HepG2 (cell line): Measurements from ENCODE around the gene RNF4. TPM values are rescaled to one million over a fixed set of nuclear protein-coding genes. Genes with fewer than 3 reads are reported as not detected.

ENCODE experiments used
- GATAD1 ChIP-seq: IDR thresholded peaks from 2 replicates; pipeline ENCODE4 v1.6.1; 2016; ENCODE audit warnings: missing genetic modification reagents, missing compliant biosample characterization
- JUND ChIP-seq: sonication (generic); formaldehyde crosslinking; IDR thresholded peaks from 2 replicates; pipeline ENCODE4 v1.8.0; 2022; ENCODE audit warnings: mild to moderate bottlenecking, missing genetic modification reagents
- MEIS2 ChIP-seq: sonication (generic); formaldehyde crosslinking; IDR thresholded peaks from 2 replicates; pipeline ENCODE4 v1.9.0; 2021; ENCODE audit warnings: mild to moderate bottlenecking, missing genetic modification reagents
- RELA ChIP-seq: sonication (generic); formaldehyde crosslinking; IDR thresholded peaks from 2 replicates; pipeline ENCODE4 v1.4.0; 2020; ENCODE audit warnings: missing genetic modification reagents
- TSC22D2 ChIP-seq: sonication (generic); formaldehyde crosslinking; IDR thresholded peaks from 2 replicates; pipeline ENCODE4 v1.5.1; 2020; ENCODE audit warnings: missing genetic modification reagents, mild to moderate bottlenecking, borderline replicate concordance
- ZFP62 ChIP-seq: sonication (generic); formaldehyde crosslinking; IDR thresholded peaks from 2 replicates; pipeline ENCODE4 v1.4.0; 2020; ENCODE audit warnings: missing genetic modification reagents
- ZNF138 ChIP-seq: sonication (generic); formaldehyde crosslinking; IDR thresholded peaks from 2 replicates; pipeline ENCODE4 v1.5.0; 2020; ENCODE audit warnings: mild to moderate bottlenecking, low read depth, missing genetic modification reagents
- ZNF143 ChIP-seq: sonication (generic); formaldehyde crosslinking; IDR thresholded peaks from 2 replicates; pipeline ENCODE4 v1.4.0; 2020; ENCODE audit warnings: missing genetic modification reagents
- ZNF282 ChIP-seq: fragments of 450-650 bp; IDR thresholded peaks from 2 replicates; pipeline ENCODE4 v1.6.1; 2018; ENCODE audit not compliant: partially characterized antibody
- ZNF333 ChIP-seq: sonication (generic); formaldehyde crosslinking; IDR thresholded peaks from 2 replicates; pipeline ENCODE4 v1.4.0; 2020; ENCODE audit warnings: mild to moderate bottlenecking, missing genetic modification reagents, borderline replicate concordance
- ZNF556 ChIP-seq: sonication (generic); formaldehyde crosslinking; IDR thresholded peaks from 2 replicates; pipeline ENCODE4 v1.4.0; 2020; ENCODE audit warnings: mild to moderate bottlenecking, missing genetic modification reagents, borderline replicate concordance
- ZNF674 ChIP-seq: sonication (generic); formaldehyde crosslinking; IDR thresholded peaks from 2 replicates; pipeline ENCODE4 v1.5.0; 2020; ENCODE audit warnings: low read depth, mild to moderate bottlenecking, missing genetic modification reagents
- polyA plus RNA-seq, 8 experiments: library from polyadenylated mRNA; depleted of rRNA in 3 of 8; stranded (reverse) in 7 of 8; unstranded in 1 of 8; fragments of >200 nt; fragmentation: Illumina TruSeq in 4 of 8; extraction: Trizol in 4 of 8; gene quantifications; 2 replicates each; pipeline versions ENCODE4 v1.2.1 to v1.2.3, GENCODE V29; 2011 to 2016; ENCODE audit warnings: low read depth in 4 of 8, missing spikeins in 1 of 8, mixed read lengths in 1 of 8; ENCODE audit not compliant: insufficient read depth in 1 of 8
- total RNA-seq, 5 experiments: library from RNA; depleted of rRNA; stranded (reverse); fragments of >200 nt; fragmentation: Illumina TruSeq; extraction: Trizol; gene quantifications; 2 replicates each; pipeline ENCODE4 v1.2.3, GENCODE V29; 2016; ENCODE audit warnings: low read depth in 1 of 5
- TF ChIP-seq, protein P1 (sequence below): sonication (generic); formaldehyde crosslinking; IDR thresholded peaks from 2 replicates; pipeline ENCODE4 v1.9.0; 2021; ENCODE audit warnings: missing genetic modification reagents, borderline replicate concordance
- TF ChIP-seq, protein P2 (sequence below): sonication (generic); formaldehyde crosslinking; IDR thresholded peaks from 2 replicates; pipeline ENCODE4 v1.4.0; 2020; ENCODE audit warnings: mild to moderate bottlenecking, missing genetic modification reagents
- TF ChIP-seq, protein P3 (sequence below): sonication (generic); formaldehyde crosslinking; IDR thresholded peaks from 2 replicates; pipeline ENCODE4 v1.8.0; 2022; ENCODE audit warnings: mild to moderate bottlenecking, missing genetic modification reagents, moderate library complexity
- TF ChIP-seq, protein P4 (sequence below): sonication (generic); formaldehyde crosslinking; IDR thresholded peaks from 2 replicates; pipeline ENCODE4 v1.5.1; 2020; ENCODE audit warnings: mild to moderate bottlenecking, missing genetic modification reagents, moderate library complexity
- TF ChIP-seq, protein P5 (sequence below): sonication (generic); formaldehyde crosslinking; IDR thresholded peaks from 2 replicates; pipeline ENCODE4 v1.4.0; 2020; ENCODE audit warnings: missing genetic modification reagents, mild to moderate bottlenecking, borderline replicate concordance
- TF ChIP-seq, protein P6 (sequence below): sonication (generic); formaldehyde crosslinking; IDR thresholded peaks from 2 replicates; pipeline ENCODE4 v1.5.0; 2020; ENCODE audit warnings: missing genetic modification reagents

RNF4 gene
- total and polyA plus RNA-seq, 2 of the 13 experiments (the other 11 are each of a cell fraction or from before 2014, with no cell fraction given): 38.1 to 45.1 TPM

DNA sequence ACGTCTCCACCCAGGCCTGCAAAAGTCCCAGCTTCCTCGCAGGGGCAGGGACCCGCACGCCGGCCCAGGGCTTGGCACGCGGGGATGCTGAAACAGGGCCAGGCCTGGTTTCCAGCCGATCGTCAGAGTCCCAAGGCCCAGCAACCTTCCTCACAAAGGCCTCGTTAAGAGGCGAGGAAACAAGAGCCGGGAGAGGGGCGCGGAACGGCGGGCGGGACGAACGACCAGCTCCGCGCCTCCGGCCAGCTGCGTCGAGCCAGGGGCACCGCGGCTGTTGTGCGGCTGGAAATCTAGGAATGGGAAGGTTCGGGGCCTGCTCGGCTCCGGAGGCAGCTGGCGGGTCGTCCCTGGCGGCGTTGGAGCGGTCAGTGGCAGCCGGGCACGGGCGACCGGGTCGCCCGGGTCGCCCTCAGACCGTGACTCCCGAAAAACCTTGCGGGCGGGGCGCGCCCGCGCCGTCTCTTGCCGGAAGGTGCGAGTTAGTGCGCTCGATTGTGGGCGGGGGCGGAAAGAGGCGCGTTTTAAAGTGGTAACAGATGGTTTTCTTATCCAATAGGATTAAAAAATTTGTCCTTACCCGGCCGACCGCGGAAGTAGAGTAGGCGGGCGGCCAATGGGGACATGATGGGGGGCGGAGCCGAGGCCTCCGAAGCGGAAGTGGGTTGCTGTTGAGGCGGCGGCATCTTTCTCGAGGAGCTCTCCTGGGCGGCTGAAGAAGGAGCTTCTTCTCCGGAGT lies at the start of gene RNF4 (continued):
- TF ChIP-seq, protein P1, sequence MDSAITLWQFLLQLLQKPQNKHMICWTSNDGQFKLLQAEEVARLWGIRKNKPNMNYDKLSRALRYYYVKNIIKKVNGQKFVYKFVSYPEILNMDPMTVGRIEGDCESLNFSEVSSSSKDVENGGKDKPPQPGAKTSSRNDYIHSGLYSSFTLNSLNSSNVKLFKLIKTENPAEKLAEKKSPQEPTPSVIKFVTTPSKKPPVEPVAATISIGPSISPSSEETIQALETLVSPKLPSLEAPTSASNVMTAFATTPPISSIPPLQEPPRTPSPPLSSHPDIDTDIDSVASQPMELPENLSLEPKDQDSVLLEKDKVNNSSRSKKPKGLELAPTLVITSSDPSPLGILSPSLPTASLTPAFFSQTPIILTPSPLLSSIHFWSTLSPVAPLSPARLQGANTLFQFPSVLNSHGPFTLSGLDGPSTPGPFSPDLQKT (CRISPR knock-in tag): no peak
- TF ChIP-seq JUND (CRISPR knock-in tag): no peak
- TF ChIP-seq MEIS2 (CRISPR knock-in tag): peak; percentile 78
- no peak for TF ChIP-seq ZNF674 (CRISPR knock-in tag)
- TF ChIP-seq ZNF138 (CRISPR knock-in tag): no peak
- TF ChIP-seq, protein P2, sequence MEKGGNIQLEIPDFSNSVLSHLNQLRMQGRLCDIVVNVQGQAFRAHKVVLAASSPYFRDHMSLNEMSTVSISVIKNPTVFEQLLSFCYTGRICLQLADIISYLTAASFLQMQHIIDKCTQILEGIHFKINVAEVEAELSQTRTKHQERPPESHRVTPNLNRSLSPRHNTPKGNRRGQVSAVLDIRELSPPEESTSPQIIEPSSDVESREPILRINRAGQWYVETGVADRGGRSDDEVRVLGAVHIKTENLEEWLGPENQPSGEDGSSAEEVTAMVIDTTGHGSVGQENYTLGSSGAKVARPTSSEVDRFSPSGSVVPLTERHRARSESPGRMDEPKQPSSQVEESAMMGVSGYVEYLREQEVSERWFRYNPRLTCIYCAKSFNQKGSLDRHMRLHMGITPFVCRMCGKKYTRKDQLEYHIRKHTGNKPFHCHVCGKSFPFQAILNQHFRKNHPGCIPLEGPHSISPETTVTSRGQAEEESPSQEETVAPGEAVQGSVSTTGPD (CRISPR knock-in tag): no peak
- TF ChIP-seq, protein P3, sequence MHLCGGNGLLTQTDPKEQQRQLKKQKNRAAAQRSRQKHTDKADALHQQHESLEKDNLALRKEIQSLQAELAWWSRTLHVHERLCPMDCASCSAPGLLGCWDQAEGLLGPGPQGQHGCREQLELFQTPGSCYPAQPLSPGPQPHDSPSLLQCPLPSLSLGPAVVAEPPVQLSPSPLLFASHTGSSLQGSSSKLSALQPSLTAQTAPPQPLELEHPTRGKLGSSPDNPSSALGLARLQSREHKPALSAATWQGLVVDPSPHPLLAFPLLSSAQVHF (CRISPR knock-in tag): no peak
- no peak for TF ChIP-seq ZNF556 (CRISPR knock-in tag)
- TF ChIP-seq GATAD1 (CRISPR knock-in tag): peak; percentile 75
- TF ChIP-seq, protein P4, sequence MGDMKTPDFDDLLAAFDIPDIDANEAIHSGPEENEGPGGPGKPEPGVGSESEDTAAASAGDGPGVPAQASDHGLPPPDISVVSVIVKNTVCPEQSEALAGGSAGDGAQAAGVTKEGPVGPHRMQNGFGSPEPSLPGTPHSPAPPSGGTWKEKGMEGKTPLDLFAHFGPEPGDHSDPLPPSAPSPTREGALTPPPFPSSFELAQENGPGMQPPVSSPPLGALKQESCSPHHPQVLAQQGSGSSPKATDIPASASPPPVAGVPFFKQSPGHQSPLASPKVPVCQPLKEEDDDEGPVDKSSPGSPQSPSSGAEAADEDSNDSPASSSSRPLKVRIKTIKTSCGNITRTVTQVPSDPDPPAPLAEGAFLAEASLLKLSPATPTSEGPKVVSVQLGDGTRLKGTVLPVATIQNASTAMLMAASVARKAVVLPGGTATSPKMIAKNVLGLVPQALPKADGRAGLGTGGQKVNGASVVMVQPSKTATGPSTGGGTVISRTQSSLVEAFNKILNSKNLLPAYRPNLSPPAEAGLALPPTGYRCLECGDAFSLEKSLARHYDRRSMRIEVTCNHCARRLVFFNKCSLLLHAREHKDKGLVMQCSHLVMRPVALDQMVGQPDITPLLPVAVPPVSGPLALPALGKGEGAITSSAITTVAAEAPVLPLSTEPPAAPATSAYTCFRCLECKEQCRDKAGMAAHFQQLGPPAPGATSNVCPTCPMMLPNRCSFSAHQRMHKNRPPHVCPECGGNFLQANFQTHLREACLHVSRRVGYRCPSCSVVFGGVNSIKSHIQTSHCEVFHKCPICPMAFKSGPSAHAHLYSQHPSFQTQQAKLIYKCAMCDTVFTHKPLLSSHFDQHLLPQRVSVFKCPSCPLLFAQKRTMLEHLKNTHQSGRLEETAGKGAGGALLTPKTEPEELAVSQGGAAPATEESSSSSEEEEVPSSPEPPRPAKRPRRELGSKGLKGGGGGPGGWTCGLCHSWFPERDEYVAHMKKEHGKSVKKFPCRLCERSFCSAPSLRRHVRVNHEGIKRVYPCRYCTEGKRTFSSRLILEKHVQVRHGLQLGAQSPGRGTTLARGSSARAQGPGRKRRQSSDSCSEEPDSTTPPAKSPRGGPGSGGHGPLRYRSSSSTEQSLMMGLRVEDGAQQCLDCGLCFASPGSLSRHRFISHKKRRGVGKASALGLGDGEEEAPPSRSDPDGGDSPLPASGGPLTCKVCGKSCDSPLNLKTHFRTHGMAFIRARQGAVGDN: peak; percentile 96
- no peak for TF ChIP-seq TSC22D2
- no peak for TF ChIP-seq ZNF282
- TF ChIP-seq ZNF333: no peak
- TF ChIP-seq, protein P5, sequence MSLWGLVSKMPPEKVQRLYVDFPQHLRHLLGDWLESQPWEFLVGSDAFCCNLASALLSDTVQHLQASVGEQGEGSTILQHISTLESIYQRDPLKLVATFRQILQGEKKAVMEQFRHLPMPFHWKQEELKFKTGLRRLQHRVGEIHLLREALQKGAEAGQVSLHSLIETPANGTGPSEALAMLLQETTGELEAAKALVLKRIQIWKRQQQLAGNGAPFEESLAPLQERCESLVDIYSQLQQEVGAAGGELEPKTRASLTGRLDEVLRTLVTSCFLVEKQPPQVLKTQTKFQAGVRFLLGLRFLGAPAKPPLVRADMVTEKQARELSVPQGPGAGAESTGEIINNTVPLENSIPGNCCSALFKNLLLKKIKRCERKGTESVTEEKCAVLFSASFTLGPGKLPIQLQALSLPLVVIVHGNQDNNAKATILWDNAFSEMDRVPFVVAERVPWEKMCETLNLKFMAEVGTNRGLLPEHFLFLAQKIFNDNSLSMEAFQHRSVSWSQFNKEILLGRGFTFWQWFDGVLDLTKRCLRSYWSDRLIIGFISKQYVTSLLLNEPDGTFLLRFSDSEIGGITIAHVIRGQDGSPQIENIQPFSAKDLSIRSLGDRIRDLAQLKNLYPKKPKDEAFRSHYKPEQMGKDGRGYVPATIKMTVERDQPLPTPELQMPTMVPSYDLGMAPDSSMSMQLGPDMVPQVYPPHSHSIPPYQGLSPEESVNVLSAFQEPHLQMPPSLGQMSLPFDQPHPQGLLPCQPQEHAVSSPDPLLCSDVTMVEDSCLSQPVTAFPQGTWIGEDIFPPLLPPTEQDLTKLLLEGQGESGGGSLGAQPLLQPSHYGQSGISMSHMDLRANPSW: no peak
- TF ChIP-seq, protein P6, sequence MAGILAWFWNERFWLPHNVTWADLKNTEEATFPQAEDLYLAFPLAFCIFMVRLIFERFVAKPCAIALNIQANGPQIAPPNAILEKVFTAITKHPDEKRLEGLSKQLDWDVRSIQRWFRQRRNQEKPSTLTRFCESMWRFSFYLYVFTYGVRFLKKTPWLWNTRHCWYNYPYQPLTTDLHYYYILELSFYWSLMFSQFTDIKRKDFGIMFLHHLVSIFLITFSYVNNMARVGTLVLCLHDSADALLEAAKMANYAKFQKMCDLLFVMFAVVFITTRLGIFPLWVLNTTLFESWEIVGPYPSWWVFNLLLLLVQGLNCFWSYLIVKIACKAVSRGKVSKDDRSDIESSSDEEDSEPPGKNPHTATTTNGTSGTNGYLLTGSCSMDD (CRISPR knock-in tag): 0 out of 2 replicates have a peak, but pooled peaks have one; percentile 51
- no peak for TF ChIP-seq RELA
- TF ChIP-seq ZNF143 (CRISPR knock-in tag): peak; percentile 77
- TF ChIP-seq ZFP62: no peak
